ENCODE results near the gene STK11. TPM values are rescaled to one million over a fixed set of nuclear protein-coding genes. Genes with fewer than 3 reads are reported as not detected.

STK11 gene
- total RNA-seq, 4 donors from 2014 or later = 60.2 to 83.4 (median 71.1) TPM

- TF ChIP-seq POLR2A (IDR thresholded peaks at IDR 0.05) = peak; percentile 98 to 99
- TF ChIP-seq, protein P1, sequence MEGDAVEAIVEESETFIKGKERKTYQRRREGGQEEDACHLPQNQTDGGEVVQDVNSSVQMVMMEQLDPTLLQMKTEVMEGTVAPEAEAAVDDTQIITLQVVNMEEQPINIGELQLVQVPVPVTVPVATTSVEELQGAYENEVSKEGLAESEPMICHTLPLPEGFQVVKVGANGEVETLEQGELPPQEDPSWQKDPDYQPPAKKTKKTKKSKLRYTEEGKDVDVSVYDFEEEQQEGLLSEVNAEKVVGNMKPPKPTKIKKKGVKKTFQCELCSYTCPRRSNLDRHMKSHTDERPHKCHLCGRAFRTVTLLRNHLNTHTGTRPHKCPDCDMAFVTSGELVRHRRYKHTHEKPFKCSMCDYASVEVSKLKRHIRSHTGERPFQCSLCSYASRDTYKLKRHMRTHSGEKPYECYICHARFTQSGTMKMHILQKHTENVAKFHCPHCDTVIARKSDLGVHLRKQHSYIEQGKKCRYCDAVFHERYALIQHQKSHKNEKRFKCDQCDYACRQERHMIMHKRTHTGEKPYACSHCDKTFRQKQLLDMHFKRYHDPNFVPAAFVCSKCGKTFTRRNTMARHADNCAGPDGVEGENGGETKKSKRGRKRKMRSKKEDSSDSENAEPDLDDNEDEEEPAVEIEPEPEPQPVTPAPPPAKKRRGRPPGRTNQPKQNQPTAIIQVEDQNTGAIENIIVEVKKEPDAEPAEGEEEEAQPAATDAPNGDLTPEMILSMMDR (IDR thresholded peaks at IDR 0.05) = no peak
- peak; percentile 100 for DNase-seq
- no peaks in the 10 kb centered on the region for H3K9me3 ChIP-seq
- peaks cover 55 to 81% of the 10 kb centered on the region in 2 donors for H3K4me1 ChIP-seq
- intact Hi-C loops (cut with DNase I) = no loop called here
- peak within 1 kb of the TSS; percentile 21 to 82 (median 48) for H3K4me3 ChIP-seq (replicated peaks in 1 of 3)
- H3K36me3 ChIP-seq = peaks cover 33 to 41% of the 10 kb centered on the region in 2 donors
- H3K27ac ChIP-seq = peak within 1 kb of the TSS; percentile 84 to 95 (median 93)
- WGBS, 2 donors = 0 to 1% methylated on average over 9 to 25 of the region's 50 CpGs
- no peaks in the 10 kb centered on the region for H3K27me3 ChIP-seq
Observed at GRCh38 chr19:1269065-1269477, 63.5 kb downstream of the STK11 start, which contains the start of gene CIRBP. Gene CIRBP, plus strand, starts transcription at chr19:1269332. Its CDS starts 1,602 bp downstream, at chr19:1270934.

DNA sequence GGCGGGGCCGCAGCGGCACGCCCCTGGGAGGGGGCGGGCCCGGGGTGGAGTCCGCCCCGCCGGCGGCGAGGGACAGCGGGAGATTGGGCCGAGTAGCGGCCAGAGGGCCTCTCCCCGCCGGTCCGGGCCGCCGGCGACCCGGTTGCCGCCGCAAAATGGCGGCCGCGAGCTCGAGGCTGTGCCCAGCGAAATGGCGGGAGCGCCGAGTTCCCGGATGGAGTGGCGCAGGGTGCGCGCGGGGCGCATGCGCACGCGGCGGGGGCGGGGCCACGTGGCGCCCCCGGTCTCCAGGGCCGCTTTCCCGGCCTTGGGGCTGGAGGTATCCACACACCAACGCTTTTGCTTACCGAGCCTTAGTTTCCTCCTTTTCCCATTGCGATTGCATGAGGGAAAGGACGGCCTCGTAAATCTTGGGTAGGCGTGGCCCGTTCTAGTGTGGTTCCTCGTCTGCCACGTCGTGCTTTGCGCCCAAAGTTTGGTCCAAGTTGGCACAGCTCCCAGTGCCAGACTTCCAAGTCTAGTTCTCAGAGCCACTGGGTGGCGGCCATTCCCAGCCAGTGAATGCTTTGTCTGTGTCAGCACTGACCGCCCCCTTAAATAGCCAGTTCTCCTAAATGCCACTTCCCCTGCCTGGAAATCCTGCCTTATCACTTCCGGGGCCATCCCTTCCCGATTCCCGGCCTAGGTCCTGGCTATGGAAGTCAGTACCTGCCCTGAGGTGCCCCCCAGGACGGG, 64.1 kb downstream of the STK11 start:
- no peaks in the 10 kb centered on the region for H3K27me3 ChIP-seq
- H3K9me3 ChIP-seq = no peaks in the 10 kb centered on the region
- H3K4me3 ChIP-seq (replicated peaks in 1 of 3) = peak overlapping the region; percentile 21 to 82 (median 48)
- H3K36me3 ChIP-seq = peaks cover 38 to 47% of the 10 kb centered on the region in 2 donors
- TF ChIP-seq, protein P1 (IDR thresholded peaks at IDR 0.05) = peak in 1 of 6 experiments; percentile 18
- TF ChIP-seq POLR2A (IDR thresholded peaks at IDR 0.05) = peak in 1 of 2 donors; percentile 65
- DNase-seq = peak; percentile 88 to 89
- WGBS, 2 donors = 0 to 1% methylated on average over 23 to 35 of the region's 64 CpGs
- H3K4me1 ChIP-seq = peaks cover 58 to 87% of the 10 kb centered on the region in 2 donors
- intact Hi-C loops (cut with DNase I) = no loop called here
- H3K27ac ChIP-seq = peak overlapping the region; percentile 84 to 95 (median 93)

DNA sequence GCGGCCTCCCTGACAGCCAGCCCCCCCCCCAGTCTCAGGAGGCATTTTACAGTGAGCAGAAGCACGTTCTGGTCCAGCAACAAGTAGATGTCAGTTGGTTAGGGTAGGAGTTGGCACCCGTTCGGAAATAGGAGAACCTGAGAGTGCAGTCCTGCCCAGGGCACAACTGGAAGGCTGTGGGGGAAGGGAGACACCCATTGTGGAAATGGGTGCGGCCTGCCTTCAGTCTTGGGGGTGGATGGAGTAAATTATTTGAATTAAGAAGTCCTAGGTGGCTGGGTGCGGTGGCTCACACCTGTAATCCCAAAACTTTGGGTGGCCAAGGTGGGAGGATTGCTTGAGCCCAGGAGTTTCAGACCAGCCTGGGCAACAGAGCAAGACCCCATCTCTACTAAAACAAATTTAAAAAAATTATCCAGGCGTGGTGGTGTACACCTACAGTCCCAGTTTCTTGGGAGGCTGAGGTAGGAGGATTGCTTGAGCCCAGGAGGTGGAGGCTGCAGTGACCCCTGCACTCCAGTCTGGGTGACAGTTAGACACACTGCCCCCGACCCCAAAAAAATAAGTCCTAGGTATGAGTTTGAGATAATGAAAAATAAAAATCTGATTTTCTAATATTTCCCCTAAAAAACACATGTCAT, 64.8 kb downstream of the STK11 start:
- H3K4me3 ChIP-seq (replicated peaks in 1 of 3) = peak overlapping the region; percentile 5 to 82 (median 48)
- 22 to 26% methylated on average over 6 to 8 of the region's 8 CpGs for WGBS, 2 donors
- no peaks in the 10 kb centered on the region for H3K27me3 ChIP-seq
- H3K9me3 ChIP-seq = no peaks in the 10 kb centered on the region
- intact Hi-C loops (cut with DNase I) = no loop called here
- peaks cover 61 to 86% of the 10 kb centered on the region in 2 donors for H3K4me1 ChIP-seq
- peak overlapping the region; percentile 84 to 95 (median 93) for H3K27ac ChIP-seq
- peaks cover 42 to 52% of the 10 kb centered on the region in 2 donors for H3K36me3 ChIP-seq
- DNase-seq = peak; percentile 72 to 73
- no peak for TF ChIP-seq POLR2A (IDR thresholded peaks at IDR 0.05)
- TF ChIP-seq, protein P1 (IDR thresholded peaks at IDR 0.05) = no peak

DNA sequence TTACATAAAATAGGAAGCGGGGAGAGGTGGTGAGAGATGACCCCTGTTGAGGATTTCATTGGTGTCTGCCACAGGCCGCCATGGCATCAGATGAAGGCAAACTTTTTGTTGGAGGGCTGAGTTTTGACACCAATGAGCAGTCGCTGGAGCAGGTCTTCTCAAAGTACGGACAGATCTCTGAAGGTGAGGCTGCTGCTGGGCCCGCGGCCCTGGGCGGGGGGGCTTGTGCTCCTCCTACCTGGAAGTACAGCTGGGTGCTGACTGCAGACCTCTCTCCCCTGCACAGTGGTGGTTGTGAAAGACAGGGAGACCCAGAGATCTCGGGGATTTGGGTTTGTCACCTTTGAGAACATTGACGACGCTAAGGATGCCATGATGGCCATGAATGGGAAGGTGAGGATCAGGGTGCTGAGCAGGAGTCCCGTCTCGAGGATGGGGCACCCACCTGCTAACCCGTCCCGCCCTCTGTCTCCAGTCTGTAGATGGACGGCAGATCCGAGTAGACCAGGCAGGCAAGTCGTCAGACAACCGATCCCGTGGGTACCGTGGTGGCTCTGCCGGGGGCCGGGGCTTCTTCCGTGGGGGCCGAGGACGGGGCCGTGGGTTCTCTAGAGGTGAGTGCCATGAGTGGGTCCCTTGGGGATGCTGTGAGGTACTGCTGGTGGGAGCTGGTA, 65.4 kb downstream of the STK11 start:
- TF ChIP-seq POLR2A (IDR thresholded peaks at IDR 0.05) = no peak
- TF ChIP-seq, protein P1 (IDR thresholded peaks at IDR 0.05) = no peak
- peaks cover 55 to 80% of the 10 kb centered on the region in 2 donors for H3K4me1 ChIP-seq
- intact Hi-C loops (cut with DNase I) = no loop called here
- peak in 1 of 2 donors; percentile 40 for DNase-seq
- H3K4me3 ChIP-seq (replicated peaks in 1 of 3) = peak overlapping the region in 1 of 3 donors; percentile 48
- 56 to 61% methylated on average over 15 to 19 of the region's 26 CpGs for WGBS, 2 donors
- H3K36me3 ChIP-seq = peaks cover 42 to 52% of the 10 kb centered on the region in 2 donors
- no peaks in the 10 kb centered on the region for H3K9me3 ChIP-seq
- H3K27ac ChIP-seq = peak overlapping the region; percentile 84 to 95 (median 93)
- no peaks in the 10 kb centered on the region for H3K27me3 ChIP-seq

All from thyroid gland (tissue), 4 donors.